Bronchial epithelial cell (primary cell): ENCODE results near the gene PDE2A. TPM values are rescaled to one million over a fixed set of nuclear protein-coding genes. Genes with fewer than 3 reads are reported as not detected.

Experiments
- DNase-seq: peaks from one replicate; pipeline ENCODE4 v3.0.0-alpha.2; 2010; ENCODE audit warnings: low read depth
- FAIRE-seq: peaks from 2 replicates; lab custom pipeline; 2011; peaks lifted over from hg19 to GRCh38; lab: Jason Lieb, UNC
- H3K27me3 ChIP-seq: 2 replicates; pipeline ENCODE4 v1.5.1; 2011; ENCODE audit warnings: low read length; ENCODE audit not compliant: control insufficient read depth, insufficient read depth
- H3K36me3 ChIP-seq: 2 replicates; pipeline ENCODE4 v1.5.1; 2011; ENCODE audit warnings: low read length; ENCODE audit not compliant: control insufficient read depth, insufficient read depth
- H3K4me3 ChIP-seq: 2 replicates; pipeline ENCODE4 v1.5.1; 2011; ENCODE audit warnings: mild to moderate bottlenecking, low read depth, low read length, control low read depth
- total RNA-seq: library from RNA; depleted of rRNA; stranded (reverse); fragments of >200 nt; gene quantifications from 2 replicates; pipeline ENCODE4 v1.2.1, GENCODE V29; 2014
- TF ChIP-seq, protein P1 (sequence below): IDR thresholded peaks from 2 replicates; pipeline ENCODE4 v1.5.1; 2011; ENCODE audit warnings: mild to moderate bottlenecking, moderate library complexity, low read length, control low read depth, inconsistent platforms; ENCODE audit not compliant: insufficient read depth, severe bottlenecking

PDE2A gene
- total RNA-seq, 1 donor from 2014 or later, result 1.6 TPM

DNA sequence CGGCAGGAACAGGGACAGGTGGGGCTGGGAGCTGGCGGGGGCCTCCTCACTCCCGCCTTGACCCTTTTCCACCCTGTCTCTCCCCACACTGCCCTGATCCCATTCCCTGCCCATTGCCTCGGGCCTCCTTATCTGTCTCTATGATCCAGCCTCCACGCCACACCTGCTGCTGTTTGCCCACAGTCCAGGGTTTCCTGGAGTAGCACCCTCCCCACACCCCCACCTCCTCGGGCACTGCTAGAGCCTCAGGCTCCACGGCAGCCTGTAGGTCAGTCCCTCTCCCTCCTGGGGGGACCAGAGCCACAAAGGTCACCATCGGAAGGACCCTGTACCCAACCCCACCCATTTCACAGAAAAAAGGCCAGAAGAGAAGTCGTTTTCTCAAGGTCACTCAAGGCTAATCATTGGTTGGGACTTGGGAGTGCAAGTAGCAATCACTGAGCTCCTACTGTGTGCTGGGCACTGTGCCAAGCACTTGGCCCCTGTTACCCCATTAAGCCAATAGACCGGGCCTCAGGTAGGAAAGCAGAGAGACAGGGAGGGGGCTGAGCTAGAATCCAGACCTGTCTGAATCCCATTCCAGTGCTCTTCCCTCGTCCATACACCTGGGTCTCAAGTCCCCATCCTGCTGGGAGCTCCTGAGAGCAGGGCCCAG lies 71.8 kb downstream of the PDE2A start:
- peaks cover 9% of the 10 kb centered on the region for H3K27me3 ChIP-seq
- no peaks in the 10 kb centered on the region for H3K36me3 ChIP-seq
- peak; percentile 7 for FAIRE-seq
- DNase-seq, result no peak
- TF ChIP-seq, protein P1, sequence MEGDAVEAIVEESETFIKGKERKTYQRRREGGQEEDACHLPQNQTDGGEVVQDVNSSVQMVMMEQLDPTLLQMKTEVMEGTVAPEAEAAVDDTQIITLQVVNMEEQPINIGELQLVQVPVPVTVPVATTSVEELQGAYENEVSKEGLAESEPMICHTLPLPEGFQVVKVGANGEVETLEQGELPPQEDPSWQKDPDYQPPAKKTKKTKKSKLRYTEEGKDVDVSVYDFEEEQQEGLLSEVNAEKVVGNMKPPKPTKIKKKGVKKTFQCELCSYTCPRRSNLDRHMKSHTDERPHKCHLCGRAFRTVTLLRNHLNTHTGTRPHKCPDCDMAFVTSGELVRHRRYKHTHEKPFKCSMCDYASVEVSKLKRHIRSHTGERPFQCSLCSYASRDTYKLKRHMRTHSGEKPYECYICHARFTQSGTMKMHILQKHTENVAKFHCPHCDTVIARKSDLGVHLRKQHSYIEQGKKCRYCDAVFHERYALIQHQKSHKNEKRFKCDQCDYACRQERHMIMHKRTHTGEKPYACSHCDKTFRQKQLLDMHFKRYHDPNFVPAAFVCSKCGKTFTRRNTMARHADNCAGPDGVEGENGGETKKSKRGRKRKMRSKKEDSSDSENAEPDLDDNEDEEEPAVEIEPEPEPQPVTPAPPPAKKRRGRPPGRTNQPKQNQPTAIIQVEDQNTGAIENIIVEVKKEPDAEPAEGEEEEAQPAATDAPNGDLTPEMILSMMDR, result no peak
- H3K4me3 ChIP-seq, result no peak overlapping the region

DNA sequence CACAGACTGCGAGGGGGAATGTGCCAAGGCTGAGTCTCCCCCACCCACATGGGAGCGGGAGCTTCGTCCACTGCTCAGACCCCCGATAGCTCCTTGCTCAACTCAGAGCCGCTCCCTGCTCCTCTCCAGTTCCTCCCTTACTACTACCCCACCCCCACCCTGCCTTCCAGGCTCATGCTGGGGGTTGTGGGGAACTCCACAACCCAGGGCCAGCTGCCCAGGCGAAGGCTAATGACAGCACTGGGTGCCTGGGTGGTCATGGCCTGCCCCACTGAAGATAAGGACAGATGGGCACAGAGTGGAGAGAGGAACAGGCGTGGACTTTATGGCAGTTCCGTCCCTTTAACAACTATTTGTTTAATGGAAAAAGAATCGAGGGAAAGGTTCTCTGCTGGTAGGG lies 73.7 kb downstream of the PDE2A start:
- FAIRE-seq, result no peak
- peaks cover 6% of the 10 kb centered on the region for H3K27me3 ChIP-seq

GRCh38 chr11:72599325-72600117 lies 74.7 kb downstream of the PDE2A start:
- DNase-seq (no peak), FAIRE-seq (peak; percentile 72)
- Histone ChIP-seq H3K36me3 (no peaks in the 10 kb centered on the region), H3K4me3 (no peak overlapping the region), H3K27me3 (peaks cover 3% of the 10 kb centered on the region)
- TF ChIP-seq, protein P1, result no peak

More for the DNA sequence above, 73.7 kb downstream of the PDE2A start:
- no peak for DNase-seq
- H3K36me3 ChIP-seq, result no peaks in the 10 kb centered on the region
- TF ChIP-seq, protein P1, result no peak
- H3K4me3 ChIP-seq, result no peak overlapping the region

DNA sequence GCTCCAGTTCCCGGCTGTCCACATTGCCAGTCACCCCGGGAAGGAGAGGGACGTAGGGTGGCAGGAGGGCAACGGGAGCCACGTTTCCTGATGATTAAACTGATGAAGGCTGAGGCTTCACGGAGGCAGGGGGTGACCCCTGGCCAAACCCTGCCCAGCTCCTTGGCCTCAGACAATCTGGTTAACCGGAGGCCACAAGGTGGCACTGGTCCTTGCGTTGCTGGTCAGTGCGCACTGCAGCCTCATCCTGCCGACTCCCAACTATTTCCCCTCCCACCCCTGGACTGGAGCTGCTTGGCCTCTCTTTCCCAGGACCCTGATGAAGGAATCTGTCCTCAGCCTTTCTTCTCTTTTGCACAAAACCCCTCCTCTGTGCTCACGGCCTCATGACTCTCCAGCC lies 75.3 kb downstream of the PDE2A start:
- no peak for DNase-seq
- peaks cover 3% of the 10 kb centered on the region for H3K27me3 ChIP-seq
- TF ChIP-seq, protein P1, result peak; percentile 47
- FAIRE-seq, result no peak
- no peak overlapping the region for H3K4me3 ChIP-seq
- H3K36me3 ChIP-seq, result no peaks in the 10 kb centered on the region

DNA sequence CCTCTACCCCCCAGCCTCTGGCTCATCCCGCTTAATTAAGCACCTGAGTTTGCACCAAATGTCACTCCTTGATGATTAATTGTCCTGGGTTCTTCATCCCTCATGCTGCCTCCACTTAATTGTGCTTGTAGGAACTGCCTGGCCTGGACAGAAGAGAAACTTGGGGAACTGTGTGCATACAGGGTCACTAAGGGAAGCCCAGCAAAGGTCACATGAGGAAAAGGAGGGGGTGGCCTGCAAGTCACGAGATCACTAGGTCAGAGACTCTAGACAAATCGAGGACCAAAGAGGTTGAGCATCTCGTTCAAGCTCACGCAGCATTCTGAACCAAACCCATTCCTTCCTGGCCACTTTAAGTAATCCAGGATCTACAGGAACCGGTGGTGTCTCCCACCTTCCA lies 75.8 kb downstream of the PDE2A start:
- DNase-seq (no peak), FAIRE-seq (no peak)
- TF ChIP-seq, protein P1, result no peak
- Histone ChIP-seq H3K27me3 (peaks cover 3% of the 10 kb centered on the region), H3K36me3 (no peaks in the 10 kb centered on the region), H3K4me3 (no peak overlapping the region)
